GM12872 (cell line): ENCODE data around the gene MBOAT7.

Experiments
- TF ChIP-seq, protein P1 (sequence below): IDR thresholded peaks from 3 replicates; pipeline ENCODE4 v1.5.1; 2011; ENCODE audit warnings: low read depth, mild to moderate bottlenecking, low read length, moderate library complexity; ENCODE audit not compliant: insufficient read depth

The MBOAT7 gene

DNA sequence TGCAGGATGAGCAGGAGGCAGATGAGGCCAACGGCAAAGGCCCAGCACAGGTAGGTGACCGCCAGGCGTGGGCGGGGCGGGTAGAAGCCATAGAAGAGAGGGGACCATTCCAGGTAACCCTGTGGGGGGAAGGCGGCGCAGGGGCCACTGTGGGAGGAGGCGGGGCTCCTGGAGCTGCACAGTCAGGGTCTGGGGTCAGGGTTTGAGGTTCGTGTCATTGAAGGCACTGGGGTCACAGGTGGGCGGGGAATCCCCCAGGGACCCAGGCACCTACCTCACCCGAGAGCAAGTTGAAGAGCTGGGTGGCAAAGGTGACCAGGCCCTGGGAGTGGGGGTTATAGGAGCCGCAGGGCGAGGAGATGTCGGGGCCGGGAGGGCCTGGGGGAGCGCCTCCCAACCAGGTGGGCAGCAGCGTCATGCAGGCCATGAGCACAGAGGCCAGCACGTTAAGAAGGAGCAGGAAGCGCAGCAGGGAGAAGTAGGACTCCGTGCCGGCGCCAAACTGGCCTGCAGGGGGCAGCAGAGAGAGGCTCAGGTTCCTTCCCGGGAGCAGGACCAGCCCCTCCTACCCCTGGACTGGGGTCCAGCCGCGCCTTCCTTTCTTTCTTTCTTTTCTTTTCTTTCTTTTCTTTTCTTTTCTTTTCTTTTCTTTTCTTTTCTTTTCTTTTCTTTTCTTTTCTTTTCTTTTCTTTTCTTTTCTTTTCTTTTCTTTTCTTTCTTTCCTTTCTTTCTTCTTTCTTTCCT, 21.0 kb downstream of the MBOAT7 start:
- TF ChIP-seq, protein P1, sequence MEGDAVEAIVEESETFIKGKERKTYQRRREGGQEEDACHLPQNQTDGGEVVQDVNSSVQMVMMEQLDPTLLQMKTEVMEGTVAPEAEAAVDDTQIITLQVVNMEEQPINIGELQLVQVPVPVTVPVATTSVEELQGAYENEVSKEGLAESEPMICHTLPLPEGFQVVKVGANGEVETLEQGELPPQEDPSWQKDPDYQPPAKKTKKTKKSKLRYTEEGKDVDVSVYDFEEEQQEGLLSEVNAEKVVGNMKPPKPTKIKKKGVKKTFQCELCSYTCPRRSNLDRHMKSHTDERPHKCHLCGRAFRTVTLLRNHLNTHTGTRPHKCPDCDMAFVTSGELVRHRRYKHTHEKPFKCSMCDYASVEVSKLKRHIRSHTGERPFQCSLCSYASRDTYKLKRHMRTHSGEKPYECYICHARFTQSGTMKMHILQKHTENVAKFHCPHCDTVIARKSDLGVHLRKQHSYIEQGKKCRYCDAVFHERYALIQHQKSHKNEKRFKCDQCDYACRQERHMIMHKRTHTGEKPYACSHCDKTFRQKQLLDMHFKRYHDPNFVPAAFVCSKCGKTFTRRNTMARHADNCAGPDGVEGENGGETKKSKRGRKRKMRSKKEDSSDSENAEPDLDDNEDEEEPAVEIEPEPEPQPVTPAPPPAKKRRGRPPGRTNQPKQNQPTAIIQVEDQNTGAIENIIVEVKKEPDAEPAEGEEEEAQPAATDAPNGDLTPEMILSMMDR: peak; percentile 93

DNA sequence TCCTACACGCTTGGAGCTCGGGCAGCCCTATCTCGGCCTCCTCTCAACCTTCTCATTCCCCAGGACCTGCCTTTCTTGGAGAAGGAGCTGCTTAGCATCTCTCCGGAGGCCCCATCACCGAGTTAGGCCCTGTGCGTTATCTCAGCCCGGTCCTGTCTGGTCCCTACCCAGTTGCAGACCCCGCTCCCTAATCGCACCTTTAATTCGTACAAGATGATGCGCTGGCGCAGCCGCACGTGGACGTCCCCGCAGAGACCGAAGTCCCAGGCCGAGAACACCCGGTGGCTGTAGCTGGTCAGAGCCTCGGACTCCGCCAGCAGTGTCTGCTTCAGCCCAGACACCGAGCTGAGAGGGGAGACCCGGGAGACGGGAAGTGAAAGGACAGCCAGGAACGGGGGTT, 24.2 kb downstream of the MBOAT7 start:
- TF ChIP-seq, protein P1: no peak

DNA sequence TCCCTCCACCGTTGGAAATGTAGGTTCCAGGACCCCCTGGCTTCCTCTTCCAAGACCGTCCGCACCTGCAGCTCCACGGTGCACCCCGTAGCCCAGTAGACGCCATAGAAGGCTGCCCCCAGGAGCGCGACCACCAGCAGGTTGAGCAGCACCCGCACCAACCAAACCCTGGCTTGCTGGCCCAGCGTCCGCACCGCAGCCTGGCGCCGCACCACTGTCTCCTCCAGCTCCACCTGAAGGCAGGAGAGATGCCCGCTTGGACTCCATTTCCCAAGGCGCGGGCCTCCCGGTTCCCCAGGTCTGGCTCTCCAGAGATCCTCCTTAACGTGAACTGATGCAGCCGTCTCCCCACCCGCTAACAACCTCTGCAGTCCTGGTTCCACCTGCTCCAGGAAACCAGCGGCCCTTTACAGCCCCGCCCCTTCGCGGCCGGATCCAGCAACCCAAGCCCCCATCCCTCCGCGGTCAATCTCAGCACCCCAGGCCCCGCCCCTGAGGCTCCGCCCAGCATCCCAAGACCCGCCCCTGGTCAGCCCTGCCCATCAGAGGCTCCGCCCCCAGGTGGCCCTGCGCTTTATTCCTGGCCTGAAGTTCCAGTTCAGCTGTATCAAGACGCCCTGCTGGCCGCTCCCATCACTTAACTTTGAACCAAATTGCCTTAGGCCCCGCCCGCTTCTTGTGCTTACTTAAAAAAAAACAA, 24.9 kb downstream of the MBOAT7 start:
- TF ChIP-seq, protein P1: no peak

DNA sequence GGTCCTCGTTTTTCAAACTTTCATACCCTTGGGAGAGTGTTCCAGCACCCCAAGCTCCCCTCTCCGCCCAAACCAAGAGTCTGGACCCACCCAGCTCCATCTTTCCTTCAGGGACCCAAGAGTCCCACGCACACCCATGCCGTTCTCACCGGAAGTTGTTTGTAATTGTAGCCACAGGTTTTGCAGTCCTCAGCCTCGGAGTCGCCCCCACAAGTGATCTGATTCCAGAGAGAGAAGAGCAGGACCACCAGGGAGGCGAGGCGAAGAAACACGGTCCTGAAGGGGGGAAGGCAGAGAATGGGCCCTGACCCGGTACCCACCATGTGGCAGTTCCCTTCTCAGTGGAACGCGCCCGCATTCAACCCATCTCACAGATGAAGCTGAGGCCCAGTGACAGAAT, 26.5 kb downstream of the MBOAT7 start:
- TF ChIP-seq, protein P1: no peak

DNA sequence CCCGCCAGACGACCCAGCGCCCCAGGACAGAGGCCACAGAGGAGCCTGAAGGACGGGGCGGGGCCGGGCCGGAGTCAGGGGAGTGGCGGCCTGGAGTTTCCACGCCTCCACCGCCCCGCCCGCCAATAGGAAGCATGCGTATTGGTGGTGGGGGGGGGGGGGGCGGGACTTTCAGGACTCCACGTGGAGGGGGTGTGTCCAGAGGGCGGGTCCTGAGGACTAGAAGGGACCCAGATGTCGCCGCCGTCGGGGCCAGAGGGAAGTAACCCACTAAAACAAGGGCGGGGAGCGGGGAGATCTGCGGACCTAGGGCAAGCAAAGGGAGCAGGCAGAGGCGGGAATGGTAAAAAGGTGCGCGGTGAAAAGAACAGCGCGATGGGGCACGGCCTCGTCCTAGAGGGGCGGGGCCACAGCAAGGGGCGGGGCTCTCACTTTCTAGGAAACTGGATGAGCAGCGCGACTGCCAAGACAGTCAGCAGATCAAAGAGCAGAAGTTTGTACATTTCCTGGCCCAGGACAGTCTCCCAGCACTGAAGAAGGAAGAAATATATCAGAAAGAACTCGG, 27.1 kb downstream of the MBOAT7 start:
- TF ChIP-seq, protein P1: no peak

DNA sequence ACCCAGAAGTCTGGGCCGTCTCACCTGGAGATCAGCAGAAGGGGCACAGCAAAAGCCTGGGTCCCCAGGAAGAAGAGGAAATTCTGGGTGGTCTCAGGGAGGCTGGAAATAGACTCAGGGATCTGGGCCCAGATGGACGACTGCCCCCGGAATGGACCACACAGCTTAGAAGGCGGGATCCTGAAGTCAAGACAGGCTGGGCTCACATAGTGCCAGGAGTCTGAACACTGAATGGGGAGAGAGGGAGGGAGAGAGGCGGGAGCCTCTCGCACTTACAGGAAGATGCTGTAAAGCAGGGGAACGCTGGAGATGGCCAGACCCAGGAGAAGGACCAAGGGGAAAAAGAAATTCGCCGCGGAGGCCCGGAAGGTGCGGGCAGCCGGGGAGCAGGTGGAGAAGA, 28.5 kb downstream of the MBOAT7 start:
- TF ChIP-seq, protein P1: no peak

DNA sequence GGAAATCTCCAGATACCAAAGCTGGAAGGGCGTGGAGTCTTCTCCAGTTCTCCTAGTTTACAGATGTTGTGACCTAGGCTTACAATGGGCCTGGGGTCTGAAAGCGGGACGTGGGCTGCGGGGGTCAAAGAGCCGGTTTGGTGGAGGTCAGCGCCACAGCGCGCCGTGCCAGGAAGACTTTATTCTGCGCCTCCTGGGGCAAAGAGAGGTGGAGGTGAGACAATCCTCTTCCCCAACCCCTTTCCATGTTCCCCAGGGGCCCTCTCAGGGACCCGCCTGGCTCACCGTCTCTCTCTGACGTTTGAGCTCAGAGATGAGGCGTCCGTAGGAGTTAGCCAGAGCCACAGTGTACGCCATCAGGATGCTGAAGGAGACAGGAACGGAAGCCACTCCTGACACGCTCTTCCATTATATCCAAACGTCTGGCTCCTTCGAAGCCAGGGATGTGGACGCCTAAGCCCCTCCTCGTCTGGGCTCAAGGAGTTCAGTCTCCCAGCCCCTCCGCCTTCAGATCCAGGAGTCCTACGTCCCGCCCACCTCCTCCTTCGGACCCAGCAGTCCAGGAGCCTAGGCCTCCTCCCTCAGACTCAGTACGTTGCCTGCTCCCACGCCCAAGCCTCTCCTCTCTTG, 29.1 kb downstream of the MBOAT7 start:
- TF ChIP-seq, protein P1: no peak
